Nephron progenitor cell (in vitro differentiated cells): ENCODE measurements around the gene ASAP2.

Source experiments
- DNase-seq: peaks from one replicate; pipeline ENCODE4 v3.0.0; 2021
- H3K27ac Mint-ChIP-seq: 2 replicates; pipeline ENCODE4 v1.8.0; 2021; ENCODE audit warnings: mild to moderate bottlenecking, moderate library complexity, mixed read lengths
- H3K27me3 Mint-ChIP-seq: 2 replicates; pipeline ENCODE4 v1.8.0; 2021; ENCODE audit warnings: mild to moderate bottlenecking, low read depth, mixed read lengths; ENCODE audit not compliant: poor library complexity
- H3K36me3 Mint-ChIP-seq: 2 replicates; pipeline ENCODE4 v1.8.0; 2021; ENCODE audit warnings: low read depth, mixed read lengths
- H3K4me1 Mint-ChIP-seq: 2 replicates; pipeline ENCODE4 v1.8.0; 2021; ENCODE audit warnings: mixed read lengths
- H3K4me3 Mint-ChIP-seq: 2 replicates; pipeline ENCODE4 v1.8.0; 2021; ENCODE audit warnings: mild to moderate bottlenecking, moderate library complexity, mixed read lengths
- H3K9me3 Mint-ChIP-seq: 2 replicates; pipeline ENCODE4 v1.8.0; 2021; ENCODE audit warnings: mild to moderate bottlenecking, moderate library complexity, mixed read lengths
- TF ChIP-seq, protein P1 (sequence below): fragments of 200-600 bp; sonication (generic); IDR thresholded peaks from 2 replicates; pipeline ENCODE4 v1.5.0; 2021; ENCODE audit warnings: antibody characterized with exemption

Gene ASAP2

DNA sequence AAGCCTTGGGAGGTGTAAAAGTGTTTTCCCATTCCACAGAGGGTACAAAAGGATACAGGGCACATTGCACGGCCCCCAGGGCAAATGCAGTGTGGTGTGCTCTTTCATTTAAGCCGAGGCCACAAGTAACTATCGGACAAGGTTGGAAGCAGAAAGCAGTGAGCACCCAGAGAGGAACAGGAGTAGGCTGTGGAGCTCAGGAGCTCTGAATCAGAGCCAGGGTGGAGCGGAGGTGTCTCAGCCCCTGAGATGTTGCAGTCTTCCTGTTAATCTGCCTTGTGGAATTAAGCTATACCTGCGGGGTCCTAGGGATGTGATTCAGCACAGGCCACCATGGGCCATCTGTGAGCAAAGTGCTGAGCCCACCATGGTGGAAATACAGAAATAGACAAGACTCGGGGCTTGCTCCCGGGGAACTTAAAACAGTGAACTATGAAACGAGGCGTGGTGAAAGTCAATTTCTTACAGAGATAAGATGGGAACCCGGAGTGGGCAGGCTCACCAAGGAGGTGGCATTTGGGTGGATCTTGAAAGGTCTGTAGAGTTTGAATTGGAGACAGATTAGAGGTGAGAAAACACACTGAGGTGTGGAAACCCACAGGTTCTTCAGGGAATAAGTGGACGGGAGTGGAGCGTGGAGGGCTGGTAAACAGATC lies 44.0 kb downstream of the ASAP2 start:
- Mint-ChIP-seq H3K27ac (peak overlapping the region; percentile 96), H3K36me3 (peaks cover 10% of the 10 kb centered on the region), H3K4me1 (peaks cover 67% of the 10 kb centered on the region), H3K4me3 (peak overlapping the region; percentile 37), H3K9me3 (peaks cover 3% of the 10 kb centered on the region), H3K27me3 (peaks cover 9% of the 10 kb centered on the region)
- no peak for DNase-seq
- TF ChIP-seq, protein P1, sequence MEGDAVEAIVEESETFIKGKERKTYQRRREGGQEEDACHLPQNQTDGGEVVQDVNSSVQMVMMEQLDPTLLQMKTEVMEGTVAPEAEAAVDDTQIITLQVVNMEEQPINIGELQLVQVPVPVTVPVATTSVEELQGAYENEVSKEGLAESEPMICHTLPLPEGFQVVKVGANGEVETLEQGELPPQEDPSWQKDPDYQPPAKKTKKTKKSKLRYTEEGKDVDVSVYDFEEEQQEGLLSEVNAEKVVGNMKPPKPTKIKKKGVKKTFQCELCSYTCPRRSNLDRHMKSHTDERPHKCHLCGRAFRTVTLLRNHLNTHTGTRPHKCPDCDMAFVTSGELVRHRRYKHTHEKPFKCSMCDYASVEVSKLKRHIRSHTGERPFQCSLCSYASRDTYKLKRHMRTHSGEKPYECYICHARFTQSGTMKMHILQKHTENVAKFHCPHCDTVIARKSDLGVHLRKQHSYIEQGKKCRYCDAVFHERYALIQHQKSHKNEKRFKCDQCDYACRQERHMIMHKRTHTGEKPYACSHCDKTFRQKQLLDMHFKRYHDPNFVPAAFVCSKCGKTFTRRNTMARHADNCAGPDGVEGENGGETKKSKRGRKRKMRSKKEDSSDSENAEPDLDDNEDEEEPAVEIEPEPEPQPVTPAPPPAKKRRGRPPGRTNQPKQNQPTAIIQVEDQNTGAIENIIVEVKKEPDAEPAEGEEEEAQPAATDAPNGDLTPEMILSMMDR: no peak

DNA sequence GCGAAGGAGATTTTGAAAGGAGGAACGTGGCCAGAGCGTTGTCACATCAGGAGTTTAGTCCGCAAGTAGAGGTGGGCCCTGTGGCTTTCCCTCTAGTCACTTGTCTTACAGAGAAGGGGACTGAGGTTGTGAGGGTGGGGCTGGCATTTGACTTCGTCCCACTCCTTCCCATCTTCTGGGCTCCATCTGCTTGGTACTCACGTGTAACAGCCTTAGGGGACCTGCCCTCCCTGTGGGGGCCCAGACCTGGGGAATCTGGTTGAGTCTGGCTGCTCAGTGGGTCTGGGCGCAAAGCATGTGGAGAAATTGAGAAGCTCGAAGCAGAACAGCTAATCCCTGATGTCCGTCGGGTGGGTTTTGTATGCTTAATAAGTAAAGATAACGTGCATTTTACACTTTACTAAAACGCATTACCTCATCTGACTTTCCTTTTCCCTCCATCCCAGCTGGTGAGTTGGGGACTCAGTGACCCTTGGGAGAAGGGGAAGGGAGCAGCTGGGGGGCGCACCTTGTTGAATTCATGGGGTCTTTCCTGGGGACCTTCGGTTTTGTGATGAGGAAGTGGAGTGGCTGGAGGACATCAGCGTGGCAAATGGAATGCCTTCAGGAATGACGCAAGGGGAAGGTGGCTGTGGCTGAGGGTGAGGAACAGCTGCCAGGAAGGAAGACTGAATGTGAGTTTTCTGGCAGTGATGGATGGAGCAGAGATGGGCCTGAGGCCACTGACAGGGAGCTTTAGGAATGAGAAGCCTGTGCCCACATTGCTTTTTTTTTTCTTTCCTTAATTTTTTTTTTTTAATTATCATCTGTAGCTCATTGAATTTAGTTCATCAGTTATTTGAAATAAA lies 44.8 kb downstream of the ASAP2 start:
- TF ChIP-seq, protein P1: no peak
- Mint-ChIP-seq H3K36me3 (peaks cover 10% of the 10 kb centered on the region), H3K27me3 (peaks cover 6% of the 10 kb centered on the region), H3K9me3 (peaks cover 3% of the 10 kb centered on the region), H3K4me1 (peaks cover 74% of the 10 kb centered on the region), H3K27ac (peak overlapping the region; percentile 96), H3K4me3 (peak overlapping the region; percentile 37)
- peak; percentile 34 for DNase-seq

DNA sequence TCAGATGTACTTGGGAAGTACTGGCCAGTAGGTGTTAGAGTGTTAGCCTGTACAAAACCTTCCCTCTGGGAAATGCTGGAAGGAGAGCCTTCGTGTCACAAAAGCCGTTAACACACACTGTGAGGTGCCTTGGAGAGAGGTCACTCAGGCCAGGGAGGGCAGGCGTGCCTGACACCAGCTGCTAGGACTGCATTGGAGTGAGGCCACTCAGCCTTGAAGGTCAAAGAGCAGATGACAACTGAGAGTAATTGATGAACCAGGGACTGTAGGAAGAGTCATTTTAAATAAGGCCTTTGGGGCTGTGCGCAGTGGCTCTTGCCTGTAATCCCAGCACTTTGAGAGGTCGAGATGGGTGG lies 45.4 kb downstream of the ASAP2 start:
- Mint-ChIP-seq H3K36me3 (peaks cover 10% of the 10 kb centered on the region), H3K9me3 (peaks cover 3% of the 10 kb centered on the region), H3K4me1 (peaks cover 80% of the 10 kb centered on the region), H3K27me3 (peaks cover 6% of the 10 kb centered on the region), H3K4me3 (peak overlapping the region; percentile 34), H3K27ac (peak overlapping the region; percentile 96)
- peak; percentile 80 for DNase-seq
- TF ChIP-seq, protein P1: no peak

DNA sequence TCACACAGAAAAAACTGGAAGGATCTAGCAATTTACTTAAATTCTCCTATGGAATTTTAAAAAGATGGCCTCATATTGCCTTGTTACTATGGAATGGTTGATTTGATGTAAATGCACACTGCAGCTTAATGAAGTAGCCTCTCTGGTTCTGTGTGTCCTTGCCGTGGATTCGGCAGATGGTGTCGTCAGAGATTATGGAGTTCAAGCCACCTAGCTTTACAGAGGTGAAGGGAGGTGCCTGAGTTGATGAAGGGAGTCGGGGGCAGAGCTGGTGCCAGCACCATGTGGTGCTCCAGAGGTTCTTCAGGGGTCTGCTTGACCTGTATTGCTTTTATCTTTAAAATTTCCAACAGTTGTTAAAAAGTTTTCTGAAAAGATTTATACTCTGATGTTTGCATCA lies 48.8 kb downstream of the ASAP2 start:
- no peak overlapping the region for H3K4me3 Mint-ChIP-seq
- TF ChIP-seq, protein P1: no peak
- peaks cover 10% of the 10 kb centered on the region for H3K36me3 Mint-ChIP-seq
- peaks cover 80% of the 10 kb centered on the region for H3K4me1 Mint-ChIP-seq
- peaks cover 3% of the 10 kb centered on the region for H3K9me3 Mint-ChIP-seq
- peaks cover 5% of the 10 kb centered on the region for H3K27me3 Mint-ChIP-seq
- no peak overlapping the region for H3K27ac Mint-ChIP-seq
- DNase-seq: no peak

DNA sequence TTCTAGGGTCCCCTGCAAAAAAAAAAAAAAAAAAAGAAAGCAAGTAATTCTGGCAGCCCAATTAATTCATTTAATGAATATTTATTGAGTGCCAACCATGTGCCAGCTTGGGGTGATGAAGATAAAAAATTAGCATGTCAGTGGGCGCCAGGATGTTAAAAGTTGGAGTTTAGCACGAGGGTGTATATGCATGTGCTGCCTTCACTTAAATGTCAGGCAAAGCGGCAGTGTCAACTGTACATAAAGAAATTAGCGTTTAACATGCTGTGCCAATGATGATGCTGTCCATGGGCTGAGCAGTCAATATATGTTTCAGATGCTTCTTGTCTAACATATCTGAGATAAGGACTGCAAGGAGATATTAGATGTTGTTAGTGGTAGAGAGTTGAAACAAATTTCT lies 49.5 kb downstream of the ASAP2 start:
- peaks cover 5% of the 10 kb centered on the region for H3K27me3 Mint-ChIP-seq
- H3K4me3 Mint-ChIP-seq: no peak overlapping the region
- H3K4me1 Mint-ChIP-seq: peaks cover 80% of the 10 kb centered on the region
- peaks cover 3% of the 10 kb centered on the region for H3K9me3 Mint-ChIP-seq
- H3K27ac Mint-ChIP-seq: no peak overlapping the region
- TF ChIP-seq, protein P1: no peak
- DNase-seq: no peak
- H3K36me3 Mint-ChIP-seq: peaks cover 10% of the 10 kb centered on the region
